H1 (cell line): ENCODE measurements around the gene NMRK1. TPM values are rescaled to one million over a fixed set of nuclear protein-coding genes. Genes with fewer than 3 reads are reported as not detected.

Experiments
- CTCF ChIA-PET: fragments of 300-600 bp; sonication (Branson Sonifier 250); formaldehyde crosslinking; loops from one replicate; lab custom pipeline; 2021; ENCODE audit not compliant: partially characterized antibody; lab: Charles Lee
- POLR2A ChIA-PET: fragments of 300-600 bp; sonication (Branson Sonifier 250); formaldehyde crosslinking; loops from one replicate; lab custom pipeline; 2021; ENCODE audit warnings: inconsistent platforms; ENCODE audit not compliant: partially characterized antibody; lab: Charles Lee
- DNase-seq, 2 experiments: peaks; one replicate each; pipeline versions ENCODE4 v3.0.0 to v3.0.0-alpha.2; 2010 to 2022; ENCODE audit warnings: low spot score in 2 of 2, low read depth in 1 of 2, mixed read lengths in 1 of 2
- FAIRE-seq: peaks from 2 replicates; lab custom pipeline; 2011; peaks lifted over from hg19 to GRCh38; lab: Jason Lieb, UNC
- H2AFZ ChIP-seq: 2 replicates; pipeline ENCODE4 v1.8.1; 2012; ENCODE audit warnings: low read length, inconsistent platforms
- H2AK5ac ChIP-seq: 2 replicates; pipeline ENCODE4 v1.6.1; 2013; ENCODE audit warnings: low read depth, low read length
- H2BK120ac ChIP-seq: replicated peaks from 2 replicates; pipeline ENCODE3; 2013; ENCODE audit warnings: low read depth, low read length, inconsistent platforms
- H2BK12ac ChIP-seq: 2 replicates; pipeline ENCODE4 v1.6.1; 2013; ENCODE audit warnings: low read depth, low read length
- H2BK15ac ChIP-seq: 2 replicates; pipeline ENCODE4 v1.6.1; 2013; ENCODE audit warnings: low read length
- H2BK20ac ChIP-seq: 2 replicates; pipeline ENCODE4 v1.6.1; 2013; ENCODE audit warnings: low read length
- H2BK5ac ChIP-seq: 2 replicates; pipeline ENCODE4 v1.6.1; 2013; ENCODE audit warnings: low read depth, low read length
- H3K14ac ChIP-seq: 2 replicates; pipeline ENCODE4 v1.6.1; 2013; ENCODE audit warnings: inconsistent platforms; ENCODE audit not compliant: insufficient read length
- H3K18ac ChIP-seq: 2 replicates; pipeline ENCODE4 v1.6.1; 2013; ENCODE audit warnings: low read length; ENCODE audit errors: extremely low read depth
- H3K23ac ChIP-seq: 2 replicates; pipeline ENCODE4 v1.6.1; 2013; ENCODE audit warnings: inconsistent platforms; ENCODE audit not compliant: insufficient read length
- H3K23me2 ChIP-seq: 2 replicates; pipeline ENCODE4 v1.6.1; 2013; ENCODE audit warnings: low read depth, low read length
- H3K27ac ChIP-seq: 2 replicates; pipeline ENCODE4 v1.6.1; 2011; ENCODE audit warnings: low read depth, low read length, inconsistent platforms
- H3K27me3 ChIP-seq, 4 experiments: replicated peaks in 1 of 4; 1 replicate in 1 of 4; 2 replicates in 3 of 4; pipeline versions ENCODE4 v1.6.1 to v1.8.1; 2011 to 2013; ENCODE audit warnings: low read length in 3 of 4, mild to moderate bottlenecking in 3 of 4, inconsistent platforms in 2 of 4, mixed read lengths in 2 of 4, moderate library complexity in 1 of 4; ENCODE audit not compliant: control insufficient read depth in 3 of 4, insufficient read depth in 3 of 4; ENCODE audit errors: extremely low read depth in 1 of 4
- H3K36me3 ChIP-seq, 4 experiments: 2 replicates each; pipeline versions ENCODE4 v1.6.1 to v1.8.1; 2011 to 2013; ENCODE audit warnings: mild to moderate bottlenecking in 4 of 4, low read length in 3 of 4, moderate library complexity in 2 of 4, control low read depth in 1 of 4, inconsistent platforms in 1 of 4; ENCODE audit not compliant: insufficient read depth in 4 of 4, control insufficient read depth in 2 of 4
- H3K4ac ChIP-seq: replicated peaks from 2 replicates; pipeline ENCODE3; 2013; ENCODE audit warnings: low read length, low read depth, mixed read lengths, inconsistent platforms; ENCODE audit not compliant: insufficient read length
- H3K4me1 ChIP-seq, 4 experiments: replicated peaks in 1 of 4; 1 replicate in 1 of 4; 2 replicates in 3 of 4; pipeline versions ENCODE4 v1.6.1 to v1.8.1; 2011 to 2013; ENCODE audit warnings: low read length in 3 of 4, inconsistent platforms in 2 of 4, mixed read lengths in 1 of 4; ENCODE audit not compliant: insufficient read depth in 4 of 4, control insufficient read depth in 3 of 4
- H3K4me2 ChIP-seq, 2 experiments: 2 replicates each; pipeline versions ENCODE4 v1.6.1 to v1.8.1; 2011 to 2013; ENCODE audit warnings: low read depth in 2 of 2, low read length in 2 of 2, control low read depth in 1 of 2, inconsistent platforms in 1 of 2, mild to moderate bottlenecking in 1 of 2; ENCODE audit not compliant: insufficient read depth in 1 of 2
- H3K4me3 ChIP-seq, 4 experiments: fragments of 200-600, 300-600 bp in 1 of 4; sonication (generic), shearing (Covaris generic), sonication (Bioruptor Twin) in 1 of 4; 2 replicates each; pipeline versions ENCODE4 v1.5.1 to v1.8.1; 2011 to 2016; ENCODE audit warnings: low read length in 4 of 4, low read depth in 3 of 4, control low read depth in 2 of 4, inconsistent platforms in 2 of 4, mild to moderate bottlenecking in 2 of 4, mixed read lengths in 1 of 4, moderate library complexity in 1 of 4; ENCODE audit not compliant: insufficient read depth in 2 of 4; ENCODE audit errors: extremely low read depth in 1 of 4
- H3K56ac ChIP-seq: replicated peaks from 2 replicates; pipeline ENCODE3; 2013; ENCODE audit warnings: low read depth, mild to moderate bottlenecking, mixed read lengths, low read length, inconsistent platforms; ENCODE audit not compliant: insufficient read length
- H3K79me1 ChIP-seq: 2 replicates; pipeline ENCODE4 v1.6.1; 2013; ENCODE audit warnings: low read depth, low read length, control low read depth
- H3K79me2 ChIP-seq, 2 experiments: 2 replicates each; pipeline versions ENCODE4 v1.6.1 to v1.8.1; 2012 to 2013; ENCODE audit warnings: low read length in 2 of 2, mild to moderate bottlenecking in 2 of 2, inconsistent platforms in 1 of 2; ENCODE audit not compliant: insufficient read depth in 2 of 2, control insufficient read depth in 1 of 2
- H3K9ac ChIP-seq, 4 experiments: replicated peaks in 1 of 4; 1 replicate in 1 of 4; 2 replicates in 3 of 4; pipeline versions ENCODE4 v1.6.1 to v1.8.1; 2011 to 2013; ENCODE audit warnings: low read depth in 3 of 4, low read length in 3 of 4, control low read depth in 2 of 4, mild to moderate bottlenecking in 2 of 4, moderate library complexity in 2 of 4, inconsistent platforms in 1 of 4; ENCODE audit errors: extremely low read depth in 1 of 4
- H3K9me3 ChIP-seq, 2 experiments: 2 replicates each; pipeline versions ENCODE4 v1.6.1 to v1.8.1; 2012 to 2013; ENCODE audit warnings: mild to moderate bottlenecking in 2 of 2, moderate library complexity in 2 of 2, control low read depth in 1 of 2, inconsistent platforms in 1 of 2, low read depth in 1 of 2, low read length in 1 of 2, mixed read lengths in 1 of 2; ENCODE audit not compliant: insufficient read depth in 2 of 2
- H4K20me1 ChIP-seq, 2 experiments: replicated peaks in 1 of 2; 2 replicates each; pipeline versions ENCODE3 to v1.8.1; 2011 to 2013; ENCODE audit warnings: inconsistent platforms in 2 of 2, low read length in 2 of 2, mild to moderate bottlenecking in 1 of 2; ENCODE audit not compliant: insufficient read depth in 2 of 2, control insufficient read depth in 1 of 2
- H4K5ac ChIP-seq: 2 replicates; pipeline ENCODE4 v1.6.1; 2013; ENCODE audit warnings: low read length, low read depth, mixed read lengths, inconsistent platforms; ENCODE audit not compliant: insufficient read length
- H4K8ac ChIP-seq: 2 replicates; pipeline ENCODE4 v1.8.0; 2013; ENCODE audit warnings: mild to moderate bottlenecking, moderate library complexity, low read length, inconsistent platforms; ENCODE audit not compliant: insufficient read depth; ENCODE audit errors: extremely low read depth
- H4K91ac ChIP-seq: replicated peaks from 2 replicates; pipeline ENCODE3; 2013; ENCODE audit warnings: low read length, mixed read lengths, inconsistent platforms; ENCODE audit not compliant: insufficient read length
- BCL11A ChIP-seq, 2 experiments: IDR thresholded peaks; one replicate each; pipeline ENCODE4 v1.6.1; 2011; ENCODE audit warnings: low read depth in 2 of 2, low read length in 2 of 2, mild to moderate bottlenecking in 2 of 2
- GABPA ChIP-seq: IDR thresholded peaks from 2 replicates; pipeline ENCODE4 v1.6.1; 2011; ENCODE audit warnings: mild to moderate bottlenecking, low read length, moderate library complexity, borderline replicate concordance; ENCODE audit not compliant: insufficient read depth
- JUN ChIP-seq: IDR thresholded peaks from 2 replicates; pipeline ENCODE4 v1.6.1; 2011; ENCODE audit warnings: low read depth, mild to moderate bottlenecking, improper control_type of control experiment, low read length
- NRF1 ChIP-seq: IDR thresholded peaks from 2 replicates; pipeline ENCODE4 v1.6.1; 2011; ENCODE audit warnings: mild to moderate bottlenecking, low read depth, low read length, improper control_type of control experiment
- RNF2 ChIP-seq: fragments of 200-900, 300-1000 bp; sonication (generic); IDR thresholded peaks from 2 replicates; pipeline ENCODE4 v1.7.1; 2016; ENCODE audit warnings: borderline replicate concordance, low read depth, mild to moderate bottlenecking, antibody characterized with exemption, low read length; ENCODE audit not compliant: poor library complexity, severe bottlenecking; ENCODE audit errors: missing control alignments
- SIRT6 ChIP-seq: IDR thresholded peaks from one replicate; pipeline ENCODE4 v1.7.1; 2012; ENCODE audit warnings: low read length, inconsistent platforms
- SIX5 ChIP-seq: IDR thresholded peaks from 2 replicates; pipeline ENCODE4 v1.6.1; 2011; ENCODE audit warnings: mild to moderate bottlenecking, low read depth, low read length
- SP1 ChIP-seq: IDR thresholded peaks from 2 replicates; pipeline ENCODE4 v1.6.1; 2011; ENCODE audit warnings: low read depth, low read length
- TAF1 ChIP-seq: IDR thresholded peaks from 2 replicates; pipeline ENCODE4 v1.6.1; 2011; ENCODE audit warnings: mild to moderate bottlenecking, low read depth, low read length
- WGBS, 2 experiments: shearing (Covaris generic) in 1 of 2; methylation state at CpG; one replicate each; pipeline versions ENCODE4 v1.1.6 to v1.1.7; 2013 to 2015; ENCODE audit warnings: low lambda C conversion rate in 2 of 2, mixed read lengths in 2 of 2, inconsistent platforms in 1 of 2, low coverage in 1 of 2, missing lambda C conversion rate in 1 of 2; ENCODE audit not compliant: insufficient replicate concordance in 2 of 2, insufficient coverage in 1 of 2, insufficient read length in 1 of 2; ENCODE audit errors: extremely low coverage in 1 of 2, missing lambda C conversion rate in 1 of 2; 5-methylcytosine and 5-hydroxymethylcytosine counted together
- polyA plus RNA-seq, 7 experiments: library from polyadenylated mRNA; depleted of rRNA in 3 of 7; stranded (reverse) in 5 of 7; unstranded in 2 of 7; fragments of >200 nt in 5 of 7; fragments of 200-250 nt in 2 of 7; gene quantifications; 1 replicate in 5 of 7; 2 replicates in 1 of 7; 4 replicates in 1 of 7; pipeline versions ENCODE4 v1.2.1 to v1.2.3, GENCODE V29; 2011 to 2013; ENCODE audit warnings: missing spikeins in 2 of 7, mixed read lengths in 2 of 7
- total RNA-seq: library from RNA; stranded (reverse); fragmentation: NEBNext Ultra II Directional; extraction: Animal tissue kit (Norgen Biotek cat#: 25700); gene quantifications from 2 replicates; pipeline ENCODE4 v1.2.1, GENCODE V29; 2021
- TF ChIP-seq, protein P1 (sequence below), 3 experiments: IDR thresholded peaks; 1 replicate in 2 of 3; 2 replicates in 1 of 3; pipeline versions ENCODE4 v1.5.1 to v1.6.1; 2011; ENCODE audit warnings: low read length in 3 of 3, mild to moderate bottlenecking in 3 of 3, inconsistent platforms in 2 of 3, low read depth in 1 of 3, moderate library complexity in 1 of 3; ENCODE audit not compliant: insufficient read depth in 1 of 3; ENCODE audit errors: control extremely low read depth in 1 of 3

NMRK1 gene
- total and polyA plus RNA-seq, 2 of the 8 experiments (the other 6 are each of a cell fraction or from before 2014, with no cell fraction given), result 5.8 to 8.1 TPM

DNA sequence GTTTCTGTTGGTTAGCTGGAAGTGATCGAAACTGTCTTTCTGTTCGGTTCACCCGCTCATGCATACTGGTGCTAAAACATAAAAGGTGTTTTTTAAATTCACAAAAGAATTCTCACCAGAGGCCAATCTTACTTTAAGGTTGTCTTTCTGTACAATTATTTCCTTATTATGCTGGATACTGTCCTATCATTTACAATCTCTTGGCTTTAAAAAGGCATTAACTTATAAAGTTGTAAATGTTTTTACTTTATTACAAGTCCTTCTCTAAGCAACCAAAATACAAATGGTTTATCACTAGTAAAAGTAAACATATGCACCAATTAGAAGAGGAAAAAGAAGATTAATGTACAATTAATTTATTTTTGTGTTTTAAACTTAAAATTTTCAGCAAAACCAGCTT is 70.6 kb downstream of the NMRK1 start:
- Histone ChIP-seq H2BK20ac (no peak overlapping the region), H3K56ac (no peak overlapping the region), H3K79me1 (no peaks in the 10 kb centered on the region), H3K14ac (no peak overlapping the region), H3K4ac (no peak overlapping the region), H2BK15ac (no peak overlapping the region), H3K9me3 (no peaks in the 10 kb centered on the region), H4K5ac (no peak overlapping the region), H2AK5ac (no peak overlapping the region), H3K23me2 (no peaks in the 10 kb centered on the region), H3K18ac (no peak overlapping the region), H3K27ac (no peak overlapping the region), H2BK120ac (no peak overlapping the region), H3K4me2 (no peak overlapping the region), H4K20me1 (no peaks in the 10 kb centered on the region), H4K8ac (no peak overlapping the region), H4K91ac (no peak overlapping the region), H3K36me3 (peaks cover 0 to 7% (median 3%) of the 10 kb centered on the region in 4 experiments; a peak in 2 of 8 replicates), H3K79me2 (peaks cover 0 to 33% of the 10 kb centered on the region in 2 experiments; a peak in 2 of 4 replicates), H3K23ac (no peak overlapping the region), H2BK12ac (no peak overlapping the region), H3K27me3 (no peaks in the 10 kb centered on the region), H2AFZ (no peak overlapping the region), H2BK5ac (no peak overlapping the region), H3K4me3 (no peak overlapping the region), H3K9ac (no peak overlapping the region), H3K4me1 (peaks cover 0 to 2% (median 0%) of the 10 kb centered on the region in 4 experiments; a peak in 1 of 7 replicates)
- FAIRE-seq (no peak), DNase-seq (no peak)
- CTCF ChIA-PET, result no interaction called here
- WGBS, 2 experiments, result 96% methylated on average over 3 of the region's 3 CpGs; no CpG with 5 or more reads in 1 of the 2 experiments
- POLR2A ChIA-PET, result interaction anchor here (2.4 kb wide), 1 partner anchor 10 kb away, joined by 14 read pairs; the partner anchor contains the start of gene CARNMT1
- TF ChIP-seq TAF1, result no peak
- TF ChIP-seq, protein P1, sequence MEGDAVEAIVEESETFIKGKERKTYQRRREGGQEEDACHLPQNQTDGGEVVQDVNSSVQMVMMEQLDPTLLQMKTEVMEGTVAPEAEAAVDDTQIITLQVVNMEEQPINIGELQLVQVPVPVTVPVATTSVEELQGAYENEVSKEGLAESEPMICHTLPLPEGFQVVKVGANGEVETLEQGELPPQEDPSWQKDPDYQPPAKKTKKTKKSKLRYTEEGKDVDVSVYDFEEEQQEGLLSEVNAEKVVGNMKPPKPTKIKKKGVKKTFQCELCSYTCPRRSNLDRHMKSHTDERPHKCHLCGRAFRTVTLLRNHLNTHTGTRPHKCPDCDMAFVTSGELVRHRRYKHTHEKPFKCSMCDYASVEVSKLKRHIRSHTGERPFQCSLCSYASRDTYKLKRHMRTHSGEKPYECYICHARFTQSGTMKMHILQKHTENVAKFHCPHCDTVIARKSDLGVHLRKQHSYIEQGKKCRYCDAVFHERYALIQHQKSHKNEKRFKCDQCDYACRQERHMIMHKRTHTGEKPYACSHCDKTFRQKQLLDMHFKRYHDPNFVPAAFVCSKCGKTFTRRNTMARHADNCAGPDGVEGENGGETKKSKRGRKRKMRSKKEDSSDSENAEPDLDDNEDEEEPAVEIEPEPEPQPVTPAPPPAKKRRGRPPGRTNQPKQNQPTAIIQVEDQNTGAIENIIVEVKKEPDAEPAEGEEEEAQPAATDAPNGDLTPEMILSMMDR (IDR thresholded peaks at IDR 0.05; ENCODE audit: control extremely low read depth in 1 of 3, insufficient read depth in 1 of 3, low read depth in 1 of 3, low read length in 3 of 3), result no peak
- no peak for TF ChIP-seq SIX5
- TF ChIP-seq NRF1, result no peak
- no peak for TF ChIP-seq RNF2
- no peak for TF ChIP-seq BCL11A (IDR thresholded peaks at IDR 0.05; ENCODE audit: low read depth in 2 of 2, low read length in 2 of 2)
- no peak for TF ChIP-seq SP1
- TF ChIP-seq SIRT6, result no peak
- TF ChIP-seq JUN, result no peak
- no peak for TF ChIP-seq GABPA
